CD4-positive, alpha-beta T cell treated with Interleukin-4 for 4 hours (primary cell): Measurements from ENCODE around the gene COQ8A.

Experiments used
- DNase-seq: peaks from one replicate; pipeline ENCODE4 v3.0.0-alpha.2; 2020

The COQ8A gene

DNA sequence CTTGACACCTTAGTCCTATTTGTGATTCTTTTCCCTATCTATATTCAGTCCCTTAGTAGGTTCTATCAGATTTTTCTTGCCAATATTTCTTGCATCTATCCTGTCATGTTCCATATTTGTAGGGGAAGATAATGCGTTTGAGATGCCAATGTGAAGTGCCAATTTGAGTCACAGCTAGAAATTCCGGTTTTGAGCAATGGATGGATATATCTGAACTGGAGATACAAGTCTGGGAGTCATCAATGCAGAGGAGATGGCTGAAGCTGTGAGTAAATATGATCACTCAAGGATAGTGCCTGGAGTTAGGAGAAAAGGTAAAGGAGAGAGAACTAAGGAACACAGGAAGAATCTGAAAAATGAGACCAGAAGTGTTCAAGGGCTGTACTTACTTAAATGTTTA is 93.8 kb downstream of the COQ8A start:
- DNase-seq, result no peak

- no peak for DNase-seq
Measured at GRCh38 chr1:227035316-227035715, 95.2 kb downstream of the COQ8A start.

DNA sequence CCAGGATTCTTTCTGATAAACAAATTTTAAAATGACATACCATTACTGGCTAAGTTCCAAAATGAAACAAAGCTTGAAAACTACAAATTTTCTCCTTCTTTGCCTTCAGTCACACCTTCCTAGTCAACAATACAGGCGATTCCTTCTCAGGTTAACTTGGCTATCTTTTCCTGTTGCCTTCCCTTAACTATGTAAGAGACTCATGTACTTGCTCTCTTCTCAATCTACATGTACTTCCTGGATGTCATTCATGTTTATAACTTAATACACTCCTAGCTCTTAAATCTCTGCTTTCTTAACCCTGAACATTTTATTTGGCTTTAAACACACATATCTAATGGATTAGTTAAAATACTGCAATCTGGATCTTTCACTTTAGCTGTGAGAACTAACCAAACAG is 97.0 kb downstream of the COQ8A start:
- no peak for DNase-seq
